Body of pancreas (tissue), 4 donors: ENCODE data around the gene OSBP2. TPM values are rescaled to one million over a fixed set of nuclear protein-coding genes. Genes with fewer than 3 reads are reported as not detected.

Experiments used
- ATAC-seq: fragments of 150-250 bp; one replicate; pipeline ENCODE4 v1.9.1; 2016
- DNase-seq, 4 donors: peaks; one replicate each; pipeline ENCODE4 v3.0.0-alpha.2; 2019
- H3K27ac ChIP-seq, 4 donors: fragments of 200-600 bp; sonication (generic); 1 replicate in 3 of 4; 2 replicates in 1 of 4; pipeline versions ENCODE4 v1.5.1 to v1.6.1; 2016 to 2019; ENCODE audit warnings: mild to moderate bottlenecking in 1 of 4, mixed read lengths in 1 of 4, moderate library complexity in 1 of 4
- H3K27me3 ChIP-seq, 2 donors: fragments of 200-600 bp; sonication (generic); one replicate each; pipeline ENCODE4 v1.6.0; 2016; ENCODE audit warnings: mild to moderate bottlenecking in 1 of 2
- H3K36me3 ChIP-seq, 2 donors: fragments of 200-600 bp; sonication (generic); replicated peaks in 1 of 2; 2 replicates each; pipeline ENCODE4 v1.5.1; 2016; ENCODE audit warnings: low read depth in 2 of 2; ENCODE audit not compliant: insufficient read depth in 1 of 2
- H3K4me1 ChIP-seq: fragments of 200-600 bp; sonication (generic); one replicate; pipeline ENCODE4 v1.6.0; 2016
- H3K4me3 ChIP-seq, 2 donors: fragments of 200-600 bp; sonication (generic); 1 replicate in 1 of 2; 2 replicates in 1 of 2; pipeline ENCODE4 v1.5.1; 2016 to 2019
- H3K9me3 ChIP-seq, 3 donors: fragments of 200-600 bp; sonication (generic); 1 replicate in 2 of 3; 2 replicates in 1 of 3; pipeline ENCODE4 v1.5.1; 2016
- CTCF ChIP-seq, 7 experiments: fragments of 450-650 bp in 4 of 7; fragments of 200-600 bp in 3 of 7; sonication (generic) in 3 of 7; IDR thresholded peaks; one replicate each; pipeline ENCODE4 v1.5.1; 2016 to 2019; ENCODE audit warnings: antibody characterized with exemption in 7 of 7
- POLR2A ChIP-seq, 3 donors: fragments of 450-650 bp; IDR thresholded peaks; one replicate each; pipeline ENCODE4 v1.6.1; 2016; ENCODE audit warnings: antibody characterized with exemption in 3 of 3, mild to moderate bottlenecking in 2 of 3
- WGBS, 2 donors: methylation state at CpG; one replicate each; pipeline ENCODE4 v1.1.5; 2017; 5-methylcytosine and 5-hydroxymethylcytosine counted together
- intact Hi-C: fragments of 100-400 bp; cut with DNase I; formaldehyde crosslinking; loops from one replicate; pipeline ENCODE4 v1.15.1; 2023
- total RNA-seq, 2 donors: library from RNA; depleted of rRNA; stranded (reverse); fragments of >200 nt; gene quantifications; one replicate each; pipeline ENCODE4 v1.1.0, GENCODE V29; 2016

Gene OSBP2
- total RNA-seq, 2 donors from 2014 or later = 2.3 to 3.0 TPM

DNA sequence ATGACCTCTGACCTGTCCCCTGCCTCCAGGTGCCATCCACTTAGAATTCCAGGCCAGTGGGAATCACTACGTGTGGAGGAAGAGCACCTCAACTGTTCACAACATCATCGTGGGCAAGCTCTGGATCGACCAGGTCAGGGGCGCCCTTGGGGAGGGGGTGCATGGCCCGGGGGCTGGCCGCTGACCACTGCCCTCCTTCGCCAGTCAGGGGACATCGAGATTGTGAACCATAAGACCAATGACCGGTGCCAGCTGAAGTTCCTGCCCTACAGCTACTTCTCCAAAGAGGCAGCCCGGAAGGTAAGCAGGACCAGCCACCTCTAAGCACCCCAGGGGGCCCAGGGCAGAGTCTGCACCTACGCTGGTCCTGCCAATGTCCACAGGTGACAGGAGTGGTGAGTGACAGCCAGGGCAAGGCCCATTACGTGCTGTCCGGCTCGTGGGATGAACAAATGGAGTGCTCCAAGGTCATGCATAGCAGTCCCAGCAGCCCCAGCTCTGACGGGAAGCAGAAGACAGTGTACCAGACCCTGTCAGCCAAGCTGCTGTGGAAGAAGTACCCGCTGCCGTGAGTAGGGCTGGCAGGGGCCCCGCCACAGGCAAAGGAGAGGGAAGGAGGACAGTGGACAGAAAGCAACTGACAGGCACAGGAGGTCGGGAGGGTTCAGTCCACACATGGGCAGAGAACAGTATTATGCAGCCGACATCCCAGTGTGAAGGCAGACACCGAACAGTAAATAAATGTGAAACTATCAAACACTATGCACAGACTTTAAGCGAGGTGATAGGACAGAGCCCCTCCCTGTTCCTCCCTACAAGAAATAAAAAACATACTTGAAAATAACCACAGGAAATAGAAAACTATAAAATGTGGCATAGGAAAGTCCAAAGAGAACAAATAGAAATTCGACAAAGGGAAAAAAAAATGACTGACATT is 199.0 kb downstream of the OSBP2 start:
- Histone ChIP-seq H3K4me3 (no peak overlapping the region), H3K9me3 (no peaks in the 10 kb centered on the region), H3K27me3 (no peaks in the 10 kb centered on the region), H3K4me1 (no peaks in the 10 kb centered on the region), H3K36me3 (no peaks in the 10 kb centered on the region), H3K27ac (no peak overlapping the region)
- 76 to 79% methylated on average over 8 to 23 of the region's 23 CpGs for WGBS, 2 donors
- DNase-seq = no peak
- TF ChIP-seq CTCF (IDR thresholded peaks at IDR 0.05) (no peak), POLR2A (IDR thresholded peaks at IDR 0.05) (no peak)
- no peak for ATAC-seq
- intact Hi-C loops = no loop called here

- Histone ChIP-seq H3K4me3 (no peak overlapping the region), H3K27ac (no peak overlapping the region), H3K27me3 (no peaks in the 10 kb centered on the region), H3K4me1 (no peaks in the 10 kb centered on the region), H3K9me3 (peaks cover 0 to 5% (median 0%) of the 10 kb centered on the region in 3 donors), H3K36me3 (no peaks in the 10 kb centered on the region)
- intact Hi-C loops = no loop called here
- WGBS, 2 donors = 88 to 100% methylated on average over 3 of the region's 3 CpGs
- ATAC-seq = no peak
- no peak for DNase-seq
- TF ChIP-seq CTCF (IDR thresholded peaks at IDR 0.05) (no peak), POLR2A (IDR thresholded peaks at IDR 0.05) (no peak)
Measured at GRCh38 chr22:30894371-30894740, 199.7 kb downstream of the OSBP2 start.

- Histone ChIP-seq H3K4me3 (no peak overlapping the region), H3K9me3 (peaks cover 0 to 5% (median 0%) of the 10 kb centered on the region in 3 donors), H3K4me1 (no peaks in the 10 kb centered on the region), H3K36me3 (no peaks in the 10 kb centered on the region), H3K27ac (no peak overlapping the region), H3K27me3 (no peaks in the 10 kb centered on the region)
- 77 to 81% methylated on average over 16 of the region's 16 CpGs for WGBS, 2 donors
- intact Hi-C loops = no loop called here
- TF ChIP-seq POLR2A (IDR thresholded peaks at IDR 0.05) = no peak
- ATAC-seq (no peak), DNase-seq (no peak)
Measured at GRCh38 chr22:30902496-30903357, 208.1 kb downstream of the OSBP2 start.

GRCh38 chr22:30903876-30904460 is 209.3 kb downstream of the OSBP2 start:
- Histone ChIP-seq H3K4me1 (no peaks in the 10 kb centered on the region), H3K27ac (no peak overlapping the region), H3K27me3 (no peaks in the 10 kb centered on the region), H3K36me3 (no peaks in the 10 kb centered on the region), H3K9me3 (peaks cover 0 to 4% (median 0%) of the 10 kb centered on the region in 3 donors), H3K4me3 (no peak overlapping the region)
- WGBS, 2 donors = 88 to 91% methylated on average over 6 of the region's 6 CpGs
- no peak for ATAC-seq
- no peak for DNase-seq
- no peak for TF ChIP-seq CTCF (IDR thresholded peaks at IDR 0.05)
- TF ChIP-seq POLR2A (IDR thresholded peaks at IDR 0.05) = no peak
- intact Hi-C loops = no loop called here
